GM12878 (cell line): ENCODE data around the gene LTB4R. TPM values are rescaled to one million over a fixed set of nuclear protein-coding genes. Genes with fewer than 3 reads are reported as not detected.

Experiments used
- ATAC-seq: fragments of 200-7000 bp; cut with Tn5 transposase; 3 replicates; pipeline ENCODE4 v1.9.1; 2020; ENCODE audit warnings: mild to moderate bottlenecking, moderate library complexity
- BruUV-seq: library from RNA; stranded (reverse); fragments of 400-500 nt; replicated peaks from 2 replicates; lab custom pipeline; 2021; lab: Mats Ljungman, UMichigan
- CTCF ChIA-PET: fragments of 300-600 bp; sonication (Branson Sonifier 250); formaldehyde crosslinking; extraction: SDS; loops from one replicate; lab custom pipeline; 2021; ENCODE audit warnings: inconsistent platforms; lab: Yijun Ruan, JAX
- POLR2A ChIA-PET: fragments of 350-600 bp; formaldehyde crosslinking; extraction: SDS; loops from one replicate; lab custom pipeline; 2021; ENCODE audit warnings: inconsistent platforms; lab: Charles Lee
- RAD21 ChIA-PET: fragments of 300-600 bp; sonication (Branson Sonifier 250); formaldehyde crosslinking; loops from one replicate; lab custom pipeline; 2023; ENCODE audit warnings: antibody characterized with exemption; ENCODE audit not compliant: unreplicated experiment; lab: Charles Lee
- SMC1A ChIA-PET: fragments of 300-600 bp; sonication (Branson Sonifier 250); formaldehyde crosslinking; loops from one replicate; lab custom pipeline; 2023; ENCODE audit not compliant: unreplicated experiment, uncharacterized antibody; lab: Charles Lee
- DNase-seq: peaks from one replicate; pipeline ENCODE4 v3.0.0-alpha.2; 2011; ENCODE audit warnings: low read depth, low spot score
- FAIRE-seq: peaks from 3 replicates; lab custom pipeline; 2011; peaks lifted over from hg19 to GRCh38; lab: Jason Lieb, UNC
- H2AFZ ChIP-seq: 2 replicates; pipeline ENCODE4 v1.6.0; 2011; ENCODE audit warnings: low read depth, low read length, control low read depth; ENCODE audit not compliant: control insufficient read depth
- H3K27ac ChIP-seq: 2 replicates; pipeline ENCODE4 v1.5.1; 2011; ENCODE audit warnings: control low read depth; ENCODE audit not compliant: control insufficient read depth, insufficient read depth
- H3K27me3 ChIP-seq, 2 experiments: replicated peaks in 1 of 2; 2 replicates each; pipeline versions ENCODE4 v1.6.0 to v1.6.1; 2011; ENCODE audit warnings: low read length in 1 of 2; ENCODE audit not compliant: control insufficient read depth in 2 of 2, insufficient read depth in 2 of 2
- H3K36me3 ChIP-seq, 2 experiments: 2 replicates each; pipeline ENCODE4 v1.5.1; 2011; ENCODE audit warnings: low read length in 1 of 2; ENCODE audit not compliant: control insufficient read depth in 2 of 2, insufficient read depth in 2 of 2
- H3K4me1 ChIP-seq: 2 replicates; pipeline ENCODE4 v1.6.1; 2011; ENCODE audit warnings: mild to moderate bottlenecking, low read length, moderate library complexity, mixed read lengths; ENCODE audit not compliant: control insufficient read depth, insufficient read depth
- H3K4me2 ChIP-seq: 2 replicates; pipeline ENCODE4 v1.6.0; 2011; ENCODE audit warnings: control low read depth; ENCODE audit not compliant: control insufficient read depth, insufficient read depth
- H3K4me3 ChIP-seq: fragments of 200-600 bp; sonication (generic); 2 replicates; pipeline ENCODE4 v1.5.1; 2016
- H3K79me2 ChIP-seq: 2 replicates; pipeline ENCODE4 v1.6.0; 2011; ENCODE audit warnings: low read length; ENCODE audit not compliant: control insufficient read depth, insufficient read depth
- H3K9ac ChIP-seq: 2 replicates; pipeline ENCODE4 v1.8.0; 2011; ENCODE audit warnings: low read length, control low read depth, mixed read lengths; ENCODE audit not compliant: control insufficient read depth, insufficient read depth
- H3K9me3 ChIP-seq: replicated peaks from 3 replicates; pipeline ENCODE4 v1.5.1; 2011; ENCODE audit warnings: mild to moderate bottlenecking, low read length; ENCODE audit not compliant: control insufficient read depth, insufficient read depth
- H4K20me1 ChIP-seq: 2 replicates; pipeline ENCODE4 v1.6.0; 2011; ENCODE audit not compliant: control insufficient read depth, insufficient read depth
- ATF7 ChIP-seq: fragments of 450-650 bp; IDR thresholded peaks from 2 replicates; pipeline ENCODE4 v1.6.1; 2016; ENCODE audit warnings: low read depth, mild to moderate bottlenecking
- BMI1 ChIP-seq: fragments of 450-650 bp; IDR thresholded peaks from 2 replicates; pipeline ENCODE4 v1.6.1; 2016; ENCODE audit warnings: mild to moderate bottlenecking, moderate library complexity, borderline replicate concordance
- CHD2 ChIP-seq: IDR thresholded peaks from 2 replicates; pipeline ENCODE4 v1.6.1; 2011; ENCODE audit warnings: low read depth, low read length, improper control_type of control experiment, borderline replicate concordance
- E2F8 ChIP-seq: fragments of 450-650 bp; IDR thresholded peaks from 2 replicates; pipeline ENCODE4 v1.6.1; 2018; ENCODE audit warnings: mild to moderate bottlenecking, low read depth, moderate library complexity; ENCODE audit not compliant: partially characterized antibody
- E4F1 ChIP-seq: fragments of 450-650 bp; IDR thresholded peaks from 2 replicates; pipeline ENCODE4 v1.6.1; 2018; ENCODE audit warnings: borderline replicate concordance, mild to moderate bottlenecking; ENCODE audit not compliant: partially characterized antibody
- IRF5 ChIP-seq: fragments of 450-650 bp; IDR thresholded peaks from 2 replicates; pipeline ENCODE4 v1.6.1; 2017; ENCODE audit warnings: borderline replicate concordance
- NBN ChIP-seq: fragments of 450-650 bp; IDR thresholded peaks from 2 replicates; pipeline ENCODE4 v1.6.1; 2016
- NFXL1 ChIP-seq: fragments of 450-650 bp; IDR thresholded peaks from 2 replicates; pipeline ENCODE4 v1.6.1; 2017; ENCODE audit warnings: antibody characterized with exemption, mild to moderate bottlenecking, borderline replicate concordance
- PKNOX1 ChIP-seq: fragments of 450-650 bp; IDR thresholded peaks from 2 replicates; pipeline ENCODE4 v1.6.1; 2016; ENCODE audit warnings: mild to moderate bottlenecking
- RAD51 ChIP-seq: fragments of 450-650 bp; IDR thresholded peaks from 2 replicates; pipeline ENCODE4 v1.6.1; 2016; ENCODE audit warnings: moderate library complexity, mild to moderate bottlenecking, inconsistent platforms
- ZNF274 ChIP-seq: IDR thresholded peaks from one replicate; pipeline ENCODE4 v1.8.0; 2011; ENCODE audit not compliant: insufficient read length, insufficient read depth
- WGBS: methylation state at CpG from one replicate; pipeline ENCODE4 v1.1.6; 2016; ENCODE audit warnings: low lambda C conversion rate; ENCODE audit not compliant: insufficient replicate concordance, insufficient coverage; ENCODE audit errors: missing lambda C conversion rate; 5-methylcytosine and 5-hydroxymethylcytosine counted together
- in situ Hi-C: fragments of 300-500 bp; cut with MboI; formaldehyde crosslinking; loops from 9 replicates; pipeline ENCODE4 v1.14.3; 2018; ENCODE audit warnings: mixed read lengths
- intact Hi-C: fragments of 100-400 bp; cut with micrococcal nuclease; formaldehyde crosslinking; loops from one replicate; pipeline ENCODE4 v1.14.2; 2022; ENCODE audit not compliant: unreplicated experiment
- polyA plus RNA-seq, 11 experiments: library from polyadenylated mRNA; depleted of rRNA in 4 of 11; unstranded in 6 of 11; stranded (reverse) in 5 of 11; fragments of >200 nt; fragmentation: Nextera tagmentation in 4 of 11; fragmentation: Illumina TruSeq in 1 of 11; extraction: Ambion mirVana in 4 of 11; extraction: Trizol in 1 of 11; gene quantifications; 1 replicate in 1 of 11; 2 replicates in 10 of 11; pipeline versions ENCODE4 v1.2.1 to v1.2.3, GENCODE V29; 2011 to 2016; ENCODE audit warnings: inconsistent platforms in 2 of 11, missing spikeins in 2 of 11, low read depth in 1 of 11
- total RNA-seq, 4 experiments: library from RNA; depleted of rRNA in 3 of 4; stranded (reverse); fragments of >200 nt in 3 of 4; fragmentation: Illumina TruSeq in 1 of 4; extraction: Trizol in 1 of 4; gene quantifications; 2 replicates each; pipeline versions ENCODE4 v1.2.1 to v1.2.3, GENCODE V29; 2013 to 2021

The LTB4R gene
- total and polyA plus RNA-seq, 10 of the 15 experiments (the other 5 are each of a cell fraction or from before 2014, with no cell fraction given) = 1.2 to 14.0 (median 4.0) TPM

GRCh38 chr14:24271134-24271833, 40.0 kb upstream of the LTB4R start, which contains the start of gene RABGGTA (continued):
- TF ChIP-seq NFXL1 (no peak), E2F8 (no peak)

GRCh38 chr14:24271834-24272263, 39.5 kb upstream of the LTB4R start:
- no peak for DNase-seq
- intact Hi-C loops (loop anchor here (1.0 to 2.0 kb wide), 4 partner anchors 25 to 55 kb away; partner anchors contain the start of genes MDP1 and TINF2), in situ Hi-C loops (no loop called here)
- ChIA-PET SMC1A (interaction anchor here (1.3 to 8.9 kb wide), 9 partner anchors 19 to 170 kb away, joined by 3 to 141 read pairs (median 5); partner anchors contain the start of genes DCAF11, DHRS1, IPO4 and NOP9), RAD21 (interaction anchor here (0.8 to 5.6 kb wide), 8 partner anchors 8 to 83 kb away, joined by 4 to 59 read pairs (median 11); partner anchors contain the start of genes CIDEB, IPO4 and TINF2), CTCF (interaction anchor here (0.7 to 17.1 kb wide), 11 partner anchors 8 to 159 kb away, joined by 3 to 269 read pairs (median 13); partner anchors contain the start of genes CBLN3, CIDEB, DHRS1 and KHNYN), POLR2A (interaction anchor here (0.8 to 10.9 kb wide), 11 partner anchors 8 to 159 kb away, joined by 3 to 171 read pairs (median 7); partner anchors contain the start of genes CHMP4A, CIDEB, EMC9 and RNF31)
- ATAC-seq = no peak
- Histone ChIP-seq H3K9me3 (no peaks in the 10 kb centered on the region), H3K4me2 (peak overlapping the region; percentile 35), H3K27ac (peak overlapping the region; percentile 99), H3K27me3 (no peaks in the 10 kb centered on the region), H3K9ac (peak overlapping the region; percentile 99), H4K20me1 (no peaks in the 10 kb centered on the region), H3K36me3 (peaks cover 3 to 15% of the 10 kb centered on the region in 2 experiments; a peak in 3 of 4 replicates), H2AFZ (peak overlapping the region; percentile 75), H3K4me3 (peak overlapping the region; percentile 88), H3K79me2 (peaks cover 14% of the 10 kb centered on the region), H3K4me1 (peaks cover 26% of the 10 kb centered on the region)
- BruUV-seq = TSS peak; percentile 73
- no peak for FAIRE-seq
- 2% methylated on average over 3 of the region's 3 CpGs for WGBS
- peak; percentile 29; the same call in 1 of the 2 replicates for TF ChIP-seq IRF5
- no peak for TF ChIP-seq ZNF274
- TF ChIP-seq CHD2 = no peak
- peak; percentile 34; the same call in 1 of the 2 replicates for TF ChIP-seq NBN
- TF ChIP-seq RAD51 = no peak
- TF ChIP-seq BMI1 = no peak
- peak; percentile 38 for TF ChIP-seq E4F1
- peak; percentile 68 for TF ChIP-seq PKNOX1
- peak; percentile 77; the same call in 1 of the 2 replicates for TF ChIP-seq ATF7
